NCI-H2029 treated with DMSO at 0.1 percent for 48 hours (cell line): ENCODE data around the gene KCNK7.
"Not testable (repeated sequence)": the region's sequence is repeated elsewhere in the genome, so short reads cannot be mapped to it uniquely, and the experiment has no call there.

ENCODE experiments used
- DNase-seq: peaks from one replicate; lab custom pipeline; 2025; lab: John Stamatoyannopoulos, UW

Gene KCNK7, protein sequence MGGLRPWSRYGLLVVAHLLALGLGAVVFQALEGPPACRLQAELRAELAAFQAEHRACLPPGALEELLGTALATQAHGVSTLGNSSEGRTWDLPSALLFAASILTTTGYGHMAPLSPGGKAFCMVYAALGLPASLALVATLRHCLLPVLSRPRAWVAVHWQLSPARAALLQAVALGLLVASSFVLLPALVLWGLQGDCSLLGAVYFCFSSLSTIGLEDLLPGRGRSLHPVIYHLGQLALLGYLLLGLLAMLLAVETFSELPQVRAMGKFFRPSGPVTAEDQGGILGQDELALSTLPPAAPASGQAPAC

DNA sequence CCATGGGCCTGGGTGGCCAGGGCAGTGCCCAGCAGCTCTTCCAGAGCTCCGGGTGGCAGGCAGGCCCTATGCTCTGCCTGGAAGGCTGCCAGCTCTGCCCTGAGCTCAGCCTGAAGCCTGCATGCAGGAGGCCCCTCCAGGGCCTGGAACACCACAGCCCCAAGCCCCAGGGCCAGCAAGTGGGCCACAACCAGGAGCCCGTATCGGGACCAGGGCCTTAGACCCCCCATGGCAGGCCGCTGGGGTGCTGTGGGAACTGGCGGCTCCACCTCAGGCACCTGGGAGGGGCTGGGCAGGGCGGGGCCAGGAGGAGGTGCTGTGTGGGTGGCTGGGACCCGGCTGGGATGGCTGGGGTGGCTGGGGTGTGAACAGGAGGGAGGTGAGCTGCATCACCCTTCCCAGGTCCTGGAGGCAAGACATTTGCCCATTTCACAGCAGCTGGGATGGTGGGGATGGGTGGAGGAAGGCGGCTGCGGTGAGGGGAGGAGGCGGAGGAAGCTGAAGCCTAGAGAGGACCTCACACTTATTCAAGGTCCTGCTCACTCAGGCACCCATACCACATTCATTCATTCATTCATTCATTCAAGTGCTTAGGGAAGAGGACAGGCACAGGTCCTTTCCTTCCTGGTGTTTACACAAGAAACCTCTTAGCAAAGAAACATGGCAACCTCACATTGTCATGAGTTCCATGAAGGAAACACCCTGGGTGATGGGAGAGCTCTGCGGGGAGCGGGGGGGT is at the start of gene KCNK7:
Gene KCNK7 (minus strand): TSS at position 258 of the 739 bp plus-strand sequence. CDS start 28 bp downstream, at position 230.
- no peak for DNase-seq

DNA sequence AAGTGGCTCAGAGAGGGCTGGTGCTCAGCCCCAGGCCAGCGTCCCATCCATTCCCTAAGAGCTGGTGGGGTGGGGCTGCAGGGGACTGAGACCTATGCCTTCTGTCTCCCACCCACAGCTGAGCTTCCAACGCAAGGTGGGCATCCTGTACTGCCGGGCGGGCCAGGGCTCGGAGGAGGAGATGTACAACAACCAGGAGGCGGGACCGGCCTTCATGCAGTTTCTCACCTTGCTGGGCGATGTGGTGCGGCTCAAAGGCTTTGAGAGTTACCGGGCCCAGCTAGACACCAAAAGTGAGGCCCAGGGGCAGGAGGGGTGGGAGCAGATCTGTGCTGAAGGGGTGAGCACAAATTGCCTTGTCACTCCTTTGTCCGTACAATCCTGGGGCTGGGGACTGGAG is 49.2 kb upstream of the KCNK7 start:
- no peak for DNase-seq

DNA sequence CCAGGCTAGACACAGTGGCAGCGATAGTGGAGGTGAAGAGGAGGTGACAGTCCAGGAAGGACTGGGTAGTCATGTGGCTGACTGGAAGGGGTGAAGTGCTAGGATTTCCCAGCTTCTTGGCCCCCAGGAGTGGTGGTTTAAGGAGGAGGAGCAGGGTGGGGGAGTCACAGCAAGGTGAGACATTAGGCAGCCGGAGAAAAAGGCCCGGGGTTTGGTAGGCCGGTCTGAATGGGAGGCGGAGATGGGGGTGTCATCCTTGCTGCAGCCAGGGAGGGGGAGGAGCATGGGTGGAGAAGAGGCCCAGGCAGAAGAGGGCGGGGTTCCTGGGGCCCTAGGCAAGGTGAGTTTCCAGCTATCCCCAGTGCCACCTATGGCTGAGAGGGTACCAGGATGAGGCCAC is 48.4 kb upstream of the KCNK7 start:
- DNase-seq: no peak

DNA sequence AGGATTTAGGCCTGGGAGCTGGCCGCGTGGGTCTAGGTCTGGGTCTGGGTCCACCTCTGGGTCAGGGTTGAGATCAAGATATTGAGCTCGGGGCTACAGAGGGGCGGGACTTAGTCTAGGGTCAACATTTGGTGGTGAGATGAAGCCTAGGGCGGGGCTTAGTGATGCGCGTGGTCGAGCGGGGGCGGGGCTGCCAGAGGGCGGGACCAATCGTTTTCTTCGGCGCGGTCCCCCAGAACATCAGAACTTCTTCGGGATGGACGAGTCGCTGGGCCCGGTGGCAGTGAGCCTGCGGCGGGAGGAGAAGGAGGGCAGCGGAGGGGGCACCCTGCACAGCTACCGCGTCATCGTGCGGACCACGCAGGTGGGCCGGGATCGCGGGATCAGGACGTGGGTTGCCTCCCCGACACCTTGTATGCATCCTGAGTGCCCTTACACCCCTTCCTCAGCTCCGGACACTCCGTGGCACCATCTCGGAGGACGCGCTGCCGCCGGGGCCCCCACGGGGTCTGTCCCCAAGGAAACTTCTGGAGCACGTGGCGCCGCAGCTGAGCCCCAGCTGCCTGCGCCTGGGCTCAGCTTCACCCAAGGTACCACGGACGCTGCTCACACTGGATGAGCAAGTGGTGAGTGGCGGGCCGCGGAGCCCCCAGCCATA is 46.5 kb upstream of the KCNK7 start:
- DNase-seq: no peak

DNA sequence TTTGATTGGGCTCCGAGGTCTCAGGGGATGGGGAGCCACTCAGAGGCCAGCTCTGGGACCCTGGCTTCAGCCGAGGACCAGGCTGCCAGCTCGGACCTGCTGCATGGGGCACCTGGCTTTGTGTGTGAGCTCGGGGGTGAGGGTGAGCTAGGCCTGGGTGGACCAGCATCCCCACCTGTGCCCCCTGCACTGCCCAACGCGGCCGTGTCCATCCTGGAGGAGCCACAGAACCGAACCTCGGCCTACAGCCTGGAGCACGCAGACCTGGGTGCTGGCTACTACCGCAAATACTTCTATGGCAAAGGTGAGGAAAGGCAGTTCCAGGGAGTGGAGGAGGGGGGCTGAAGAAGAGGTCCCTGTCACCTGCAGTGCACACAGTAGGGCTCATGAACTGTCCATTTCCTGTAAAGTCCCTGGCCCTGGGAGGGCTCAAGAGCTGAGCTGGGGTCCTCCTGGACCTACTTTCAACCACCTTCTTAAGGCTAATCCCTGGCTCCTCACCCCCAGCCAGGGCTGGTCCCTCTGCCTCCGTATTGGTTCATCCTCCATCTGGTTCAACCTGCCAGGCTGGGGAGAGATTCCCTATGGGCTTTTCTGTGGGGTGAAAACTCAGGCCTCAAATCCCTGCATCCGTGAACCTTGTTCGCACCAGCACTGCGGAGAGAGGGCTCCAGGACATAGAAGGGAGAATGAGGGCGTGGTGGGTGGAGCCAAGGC is 45.9 kb upstream of the KCNK7 start:
- no peak for DNase-seq

DNA sequence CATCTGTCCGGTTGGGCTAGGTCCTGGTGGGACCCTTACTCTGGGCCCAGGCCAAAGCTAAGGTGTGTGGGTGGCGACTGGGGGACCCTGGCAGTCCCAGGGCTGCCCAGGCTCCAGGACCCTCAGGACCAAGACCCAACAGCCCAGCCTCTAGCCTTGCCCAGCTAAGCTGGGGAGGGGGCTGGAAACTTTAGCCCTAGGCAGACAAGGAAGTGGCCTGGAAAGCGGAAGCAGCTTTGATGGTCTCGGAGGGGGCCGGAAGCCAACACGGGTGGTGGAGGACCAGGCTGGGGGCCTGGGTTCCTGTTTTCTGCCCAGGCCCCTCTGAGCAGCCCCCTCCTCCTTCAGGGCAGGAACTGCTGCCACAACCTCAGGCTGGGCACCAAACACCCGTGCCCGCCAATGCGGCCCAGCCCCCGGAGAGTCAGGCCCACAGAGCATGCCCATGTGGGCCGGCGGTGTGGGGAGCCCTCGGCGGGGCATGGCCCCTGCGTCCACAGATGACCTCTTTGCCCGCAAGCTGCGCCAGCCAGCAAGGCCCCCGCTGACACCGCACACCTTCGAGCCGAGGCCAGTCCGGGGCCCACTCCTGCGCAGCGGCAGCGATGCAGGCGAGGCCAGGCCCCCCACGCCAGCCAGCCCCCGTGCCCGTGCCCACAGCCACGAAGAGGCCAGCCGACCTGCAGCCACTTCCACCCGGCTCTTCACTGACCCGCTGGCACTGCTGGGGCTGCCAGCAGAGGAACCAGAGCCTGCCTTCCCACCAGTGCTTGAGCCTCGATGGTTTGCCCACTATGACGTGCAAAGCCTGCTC is 45.1 kb upstream of the KCNK7 start:
- DNase-seq: no peak

DNA sequence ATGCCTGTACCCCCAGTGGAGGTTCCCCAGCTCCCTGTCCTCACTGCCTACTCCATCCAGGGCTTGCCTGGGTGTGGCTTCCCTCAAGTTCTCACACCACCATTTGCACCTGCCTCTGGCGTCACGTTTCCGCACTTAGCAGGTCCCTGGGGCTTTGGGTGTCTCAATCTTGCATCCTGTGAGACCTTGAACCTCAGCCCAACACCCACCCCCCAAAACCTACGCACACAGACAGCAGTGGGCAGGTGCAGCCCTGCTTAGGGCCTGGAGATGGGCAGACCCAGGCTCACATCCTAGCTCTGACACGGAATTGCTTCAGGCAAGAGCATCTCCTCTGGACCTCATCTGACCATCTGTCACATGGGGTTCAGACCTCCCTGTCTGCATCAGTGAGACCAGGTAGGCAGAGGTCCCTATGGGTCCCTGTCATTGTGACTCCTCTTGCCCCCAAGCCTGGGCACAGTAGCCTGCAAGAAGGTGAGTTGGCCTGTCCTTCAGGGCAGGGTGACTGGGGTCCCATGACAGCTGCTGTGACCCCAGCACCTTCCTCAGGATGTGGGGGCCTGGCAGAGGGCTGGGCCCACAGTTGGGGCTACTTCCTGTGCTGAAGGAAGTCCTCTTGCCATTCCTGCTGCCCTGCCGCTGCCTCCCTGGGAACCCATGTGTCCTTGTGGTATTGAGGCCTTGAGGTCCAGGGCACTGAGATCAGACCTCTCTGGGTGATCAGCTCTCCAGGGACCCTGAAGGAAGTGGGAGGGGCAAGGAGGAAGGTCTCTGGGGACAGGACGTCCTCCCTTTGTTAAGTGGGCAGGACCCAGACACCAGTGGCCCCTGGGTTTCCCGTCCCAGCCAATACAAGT is 44.3 kb upstream of the KCNK7 start:
- DNase-seq: no peak

DNA sequence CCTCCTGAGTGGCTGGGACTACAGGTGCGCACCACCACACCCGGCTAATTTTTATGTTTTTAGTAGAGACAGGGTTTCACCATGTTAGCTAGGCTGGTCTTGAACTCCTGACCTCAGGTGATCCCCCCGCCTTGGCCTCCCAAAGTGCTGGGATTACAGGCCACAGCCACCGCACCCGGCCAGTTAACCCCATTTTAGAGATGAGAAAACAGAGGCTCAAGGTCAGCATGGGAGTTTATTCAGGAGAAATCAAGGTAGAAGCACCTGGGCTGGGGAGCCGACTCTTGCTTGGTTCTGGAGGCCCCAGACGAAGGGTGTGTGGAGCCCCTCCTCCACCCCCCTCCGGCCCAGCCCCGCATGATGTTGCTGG is 43.6 kb upstream of the KCNK7 start:
- DNase-seq: not testable (repeated sequence)

DNA sequence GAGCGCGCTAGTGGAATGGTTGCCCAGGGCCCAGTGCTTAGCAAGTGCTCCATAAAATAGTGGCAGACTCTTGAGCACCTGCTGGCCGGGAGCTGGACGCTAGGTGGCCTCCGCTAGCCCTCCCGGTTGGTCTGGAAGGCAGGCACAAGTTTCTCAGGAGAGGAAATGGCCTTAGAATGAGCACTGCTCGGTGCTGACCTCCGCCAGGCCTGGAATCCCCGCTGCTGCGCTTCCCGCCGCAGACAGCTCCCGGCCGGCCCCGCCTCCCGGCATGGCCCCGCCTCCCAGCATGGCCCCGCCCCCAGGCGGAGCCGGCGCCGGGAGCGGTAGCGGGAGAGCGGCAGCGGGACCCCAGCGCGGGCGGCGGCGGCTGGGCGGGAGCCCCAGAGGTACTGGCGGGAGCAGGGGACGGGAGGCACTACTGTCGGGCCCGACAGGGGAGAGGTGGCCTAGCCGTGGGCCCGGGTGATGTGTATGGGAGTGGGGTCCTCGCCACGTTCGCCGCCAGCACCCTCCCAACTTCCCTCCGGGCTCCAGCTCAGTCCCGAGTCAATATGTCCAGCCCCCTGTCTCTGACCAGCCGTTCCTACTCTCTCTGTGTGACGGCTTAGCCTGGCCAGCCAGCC is 42.3 kb upstream of the KCNK7 start, which contains the start of gene SIPA1:
Gene SIPA1 (plus strand): TSS at position 308 of the 626 bp plus-strand sequence. CDS start 2,821 bp downstream, outside the sequence.
- DNase-seq: no peak

DNA sequence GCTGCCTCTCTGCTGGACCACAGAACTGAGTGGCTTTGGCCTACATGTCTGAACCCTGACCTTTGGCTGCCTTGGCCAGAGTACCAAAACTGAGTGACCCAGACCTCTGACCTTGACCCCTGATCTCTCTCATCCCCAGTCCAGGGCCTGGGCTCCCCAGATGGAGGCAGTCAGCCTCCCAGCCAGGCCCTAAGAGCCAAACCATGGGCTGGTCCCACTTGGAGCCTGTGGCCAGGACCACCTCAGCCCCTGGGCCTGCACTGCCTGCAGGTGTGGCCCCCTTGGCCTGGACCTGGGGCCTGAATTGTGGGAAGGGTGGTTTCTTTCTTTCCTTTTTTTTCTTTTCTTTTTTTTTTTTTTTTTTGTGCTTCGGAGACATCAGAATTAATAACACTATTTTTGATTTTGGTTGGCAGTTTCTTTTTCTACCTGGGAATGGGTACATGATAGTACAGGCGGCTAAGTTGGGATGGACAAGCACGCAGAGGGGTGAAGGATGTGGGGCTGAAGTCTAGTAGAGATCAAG is 41.5 kb upstream of the KCNK7 start:
- DNase-seq: no peak

DNA sequence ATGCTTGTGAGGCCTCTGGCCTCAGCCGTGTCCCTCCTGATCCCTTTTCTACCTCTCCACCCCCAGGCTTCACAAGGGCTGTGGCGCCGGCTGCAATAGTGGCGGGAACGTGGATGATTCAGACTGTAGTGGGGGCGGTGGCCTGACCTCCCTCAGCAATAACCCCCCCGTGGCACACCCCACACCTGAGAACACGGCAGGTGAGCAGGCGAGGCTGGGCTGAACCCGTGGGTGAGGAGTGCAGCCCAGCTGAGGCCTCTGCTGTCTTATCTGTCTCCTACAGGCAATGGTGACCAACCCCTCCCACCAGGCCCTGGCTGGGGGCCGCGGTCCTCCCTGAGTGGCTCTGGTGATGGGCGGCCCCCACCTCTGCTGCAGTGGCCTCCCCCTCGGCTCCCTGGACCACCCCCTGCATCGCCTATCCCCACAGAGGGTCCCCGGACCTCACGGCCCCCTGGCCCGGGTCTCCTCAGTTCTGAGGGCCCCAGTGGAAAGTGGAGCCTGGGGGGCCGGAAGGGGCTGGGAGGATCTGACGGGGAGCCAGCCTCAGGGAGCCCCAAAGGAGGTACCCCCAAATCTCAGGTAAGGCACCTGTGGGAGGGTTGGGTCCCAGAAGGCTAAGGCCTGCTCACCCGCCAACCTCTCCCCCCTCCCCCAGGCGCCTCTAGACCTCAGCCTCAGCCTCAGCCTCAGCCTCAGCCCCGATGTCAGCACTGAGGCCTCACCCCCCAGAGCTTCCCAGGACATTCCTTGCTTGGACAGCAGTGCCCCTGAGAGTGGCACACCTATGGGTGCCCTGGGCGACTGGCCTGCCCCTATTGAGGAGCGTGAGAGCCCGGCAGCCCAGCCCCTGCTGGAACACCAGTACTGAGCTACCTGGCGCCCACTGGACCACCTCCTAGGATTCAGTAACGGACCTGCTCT is 40.8 kb upstream of the KCNK7 start:
- DNase-seq: no peak

DNA sequence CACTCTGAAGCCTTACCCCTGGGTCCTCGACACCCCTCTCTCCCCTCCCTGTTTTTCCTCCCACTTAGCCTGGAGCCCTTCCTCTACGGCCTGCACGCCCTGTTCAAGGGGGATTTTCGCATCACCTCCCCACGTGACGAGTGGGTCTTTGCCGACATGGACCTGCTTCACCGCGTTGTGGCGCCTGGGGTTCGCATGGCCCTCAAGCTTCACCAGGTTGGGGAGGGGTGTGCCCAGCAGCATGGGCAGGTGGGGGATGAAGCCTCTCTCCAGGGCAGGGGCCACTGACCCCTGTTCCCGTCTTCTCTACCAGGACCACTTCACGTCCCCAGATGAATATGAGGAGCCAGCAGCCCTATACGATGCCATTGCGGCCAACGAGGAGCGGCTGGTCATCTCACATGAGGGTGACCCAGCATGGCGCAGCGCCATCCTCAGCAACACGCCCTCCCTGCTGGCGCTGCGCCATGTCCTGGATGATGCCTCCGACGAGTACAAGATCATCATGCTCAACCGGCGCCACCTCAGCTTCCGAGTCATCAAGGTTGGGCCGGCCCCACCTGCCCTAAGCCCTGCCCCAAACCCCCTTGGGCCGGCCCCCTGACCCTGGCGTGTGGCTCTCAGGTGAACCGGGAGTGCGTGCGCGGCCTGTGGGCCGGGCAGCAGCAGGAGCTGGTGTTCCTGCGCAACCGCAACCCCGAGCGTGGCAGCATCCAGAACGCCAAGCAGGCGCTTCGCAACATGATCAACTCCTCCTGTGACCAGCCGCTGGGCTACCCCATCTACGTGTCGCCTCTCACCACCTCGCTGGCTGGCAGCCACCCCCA is 39.5 kb upstream of the KCNK7 start:
- DNase-seq: no peak

DNA sequence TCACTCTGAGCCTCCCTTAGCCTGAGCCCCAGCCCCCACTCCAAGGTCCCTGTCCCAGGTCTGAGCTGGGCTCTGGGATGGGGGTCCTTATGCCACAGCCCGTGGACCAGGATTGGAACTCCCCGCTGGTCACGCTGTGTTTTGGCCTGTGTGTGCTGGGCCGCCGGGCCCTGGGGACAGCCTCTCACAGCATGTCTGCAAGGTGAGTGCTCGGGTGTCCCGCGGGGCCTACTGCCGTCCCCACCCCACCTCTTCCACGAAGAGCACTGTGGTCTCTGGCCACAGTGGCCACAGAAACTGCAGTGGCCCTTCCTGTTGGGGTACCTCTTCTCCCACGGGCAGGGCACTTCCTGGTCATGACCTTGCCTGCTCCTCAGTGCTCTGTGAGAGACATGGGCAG is 38.8 kb upstream of the KCNK7 start:
- DNase-seq: no peak

DNA sequence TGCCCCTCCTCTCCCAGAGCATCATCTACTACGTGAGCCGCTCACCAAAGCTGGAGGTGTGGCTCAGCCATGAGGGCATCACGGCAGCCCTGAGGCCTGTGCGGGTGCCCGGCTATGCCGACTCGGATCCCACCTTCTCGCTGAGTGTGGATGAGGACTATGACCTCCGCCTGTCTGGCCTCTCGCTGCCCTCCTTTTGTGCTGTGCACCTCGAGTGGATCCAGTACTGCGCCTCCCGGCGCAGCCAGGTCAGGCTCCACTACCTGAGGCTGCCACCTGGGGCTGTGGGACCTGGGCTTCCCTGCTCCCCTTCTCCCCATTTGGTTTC is 38.5 kb upstream of the KCNK7 start:
- no peak for DNase-seq

DNA sequence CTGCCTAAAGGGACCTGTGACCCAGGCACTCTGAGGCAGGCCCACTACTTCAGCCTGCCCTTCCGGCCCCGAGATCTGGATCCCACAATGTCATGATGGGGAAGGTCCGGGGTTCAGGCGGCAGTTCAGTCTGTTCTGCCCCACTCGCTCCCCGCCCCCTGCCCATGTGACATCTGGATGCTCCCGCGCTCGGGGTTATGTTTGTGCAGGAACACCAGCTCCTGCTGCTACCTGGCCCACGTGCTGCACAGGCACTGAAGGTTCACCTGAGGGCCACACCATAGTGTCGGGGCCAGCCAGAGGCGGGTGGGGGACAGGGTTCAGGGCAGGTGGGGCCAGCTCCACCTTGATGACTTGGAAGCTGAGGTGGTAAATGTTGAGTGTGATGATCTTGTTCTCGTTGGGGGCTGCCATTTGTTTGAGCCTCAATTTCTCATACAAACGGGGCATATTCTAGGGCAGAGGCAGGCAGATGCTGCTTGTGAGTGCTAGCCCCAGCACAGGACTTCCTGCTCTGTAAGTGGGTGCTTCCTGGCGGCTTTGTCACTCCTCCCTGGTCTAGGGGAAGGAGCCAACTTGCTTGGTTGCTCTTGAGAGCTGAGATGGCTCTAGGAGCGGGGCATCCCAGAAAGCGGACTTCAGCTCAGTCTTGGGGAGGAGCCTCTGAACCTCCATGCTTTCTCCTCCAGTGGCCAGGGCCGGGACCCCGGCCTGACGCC is 37.9 kb upstream of the KCNK7 start:
- no peak for DNase-seq

DNA sequence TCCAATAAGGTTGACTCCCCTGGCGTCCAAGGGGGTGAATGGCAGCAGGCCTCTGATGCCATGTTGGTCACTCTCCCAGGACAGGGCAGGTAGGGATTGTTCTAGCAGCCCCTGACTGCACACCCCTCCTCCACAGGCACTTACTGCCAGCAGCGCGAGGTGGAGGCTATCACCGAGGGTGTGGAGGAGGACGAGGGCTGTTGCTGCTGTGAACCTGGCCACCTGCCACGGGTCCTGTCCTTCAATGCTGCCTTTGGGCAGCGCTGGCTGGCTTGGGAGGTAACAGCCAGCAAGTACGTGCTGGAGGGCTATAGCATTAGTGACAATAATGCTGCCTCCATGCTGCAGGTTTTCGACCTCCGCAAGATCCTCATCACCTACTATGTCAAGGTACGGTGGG is 34.6 kb upstream of the KCNK7 start:
- no peak for DNase-seq

DNA sequence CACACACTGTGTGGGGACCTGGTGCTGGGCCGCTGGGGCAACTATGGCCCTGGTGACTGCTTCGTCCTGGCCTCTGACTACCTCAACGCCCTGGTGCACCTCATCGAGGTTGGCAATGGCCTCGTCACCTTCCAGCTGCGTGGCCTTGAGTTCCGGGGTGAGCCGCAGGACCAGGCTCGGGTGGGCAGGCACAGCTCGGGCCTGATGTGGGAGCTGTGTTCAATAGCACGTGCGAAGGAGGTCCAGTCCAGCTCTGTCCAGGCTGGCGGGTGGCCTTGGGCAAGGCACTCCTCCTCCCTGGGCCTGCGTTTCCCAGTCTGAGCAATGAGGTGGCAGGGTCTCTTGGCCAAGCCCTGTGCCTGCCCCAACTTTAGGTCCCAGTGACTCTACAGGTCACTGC is 34.0 kb upstream of the KCNK7 start:
- DNase-seq: no peak
